ENCODE results near the gene GBX2.
A peak's percentile ranks its signal among the peaks of the same experiment; 100 is the strongest.

The GBX2 gene

DNA sequence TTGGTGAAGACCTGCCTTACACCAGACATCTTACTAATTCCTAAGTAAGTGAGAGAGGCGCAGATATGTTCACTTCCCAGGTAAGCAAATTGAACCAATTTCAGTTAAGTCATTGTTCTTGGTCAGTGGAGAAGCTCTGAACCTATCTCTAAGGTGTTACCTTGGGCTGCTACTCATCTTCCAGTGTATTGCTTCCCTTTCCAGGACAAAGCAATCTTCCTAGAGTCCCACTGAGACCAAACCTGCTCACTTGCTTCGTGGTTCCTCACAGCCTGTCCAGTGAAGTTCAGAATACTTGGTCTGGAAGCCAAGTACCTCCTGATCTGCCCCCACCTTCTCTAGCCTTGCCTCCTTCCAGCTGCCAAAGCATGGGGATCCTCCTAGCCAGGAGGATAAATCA, 22.5 kb upstream of the GBX2 start:
- TF ChIP-seq, protein P1, sequence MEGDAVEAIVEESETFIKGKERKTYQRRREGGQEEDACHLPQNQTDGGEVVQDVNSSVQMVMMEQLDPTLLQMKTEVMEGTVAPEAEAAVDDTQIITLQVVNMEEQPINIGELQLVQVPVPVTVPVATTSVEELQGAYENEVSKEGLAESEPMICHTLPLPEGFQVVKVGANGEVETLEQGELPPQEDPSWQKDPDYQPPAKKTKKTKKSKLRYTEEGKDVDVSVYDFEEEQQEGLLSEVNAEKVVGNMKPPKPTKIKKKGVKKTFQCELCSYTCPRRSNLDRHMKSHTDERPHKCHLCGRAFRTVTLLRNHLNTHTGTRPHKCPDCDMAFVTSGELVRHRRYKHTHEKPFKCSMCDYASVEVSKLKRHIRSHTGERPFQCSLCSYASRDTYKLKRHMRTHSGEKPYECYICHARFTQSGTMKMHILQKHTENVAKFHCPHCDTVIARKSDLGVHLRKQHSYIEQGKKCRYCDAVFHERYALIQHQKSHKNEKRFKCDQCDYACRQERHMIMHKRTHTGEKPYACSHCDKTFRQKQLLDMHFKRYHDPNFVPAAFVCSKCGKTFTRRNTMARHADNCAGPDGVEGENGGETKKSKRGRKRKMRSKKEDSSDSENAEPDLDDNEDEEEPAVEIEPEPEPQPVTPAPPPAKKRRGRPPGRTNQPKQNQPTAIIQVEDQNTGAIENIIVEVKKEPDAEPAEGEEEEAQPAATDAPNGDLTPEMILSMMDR (IDR thresholded peaks at IDR 0.05): no peak
- Histone ChIP-seq H3K4me3 (no peak overlapping the region), H3K27ac (no peak overlapping the region)
- no peak for DNase-seq (ENCODE audit: low spot score)

- Histone ChIP-seq H3K27ac (no peak overlapping the region), H3K4me3 (no peak overlapping the region)
- no peak for DNase-seq (ENCODE audit: low spot score)
- TF ChIP-seq, protein P1 (IDR thresholded peaks at IDR 0.05): no peak
Measured at GRCh38 chr2:236184701-236185100, 16.5 kb upstream of the GBX2 start.

- DNase-seq (ENCODE audit: low spot score): peak; percentile 19
- H3K27ac ChIP-seq: no peak overlapping the region
- H3K4me3 ChIP-seq: no peak overlapping the region
- TF ChIP-seq, protein P1 (IDR thresholded peaks at IDR 0.05): no peak
Measured at GRCh38 chr2:236180831-236181453, 12.8 kb upstream of the GBX2 start.

GRCh38 chr2:236180076-236180816, 12.1 kb upstream of the GBX2 start:
- no peak overlapping the region for H3K4me3 ChIP-seq
- DNase-seq (ENCODE audit: low spot score): no peak
- no peak overlapping the region for H3K27ac ChIP-seq
- TF ChIP-seq, protein P1 (IDR thresholded peaks at IDR 0.05): no peak

DNA sequence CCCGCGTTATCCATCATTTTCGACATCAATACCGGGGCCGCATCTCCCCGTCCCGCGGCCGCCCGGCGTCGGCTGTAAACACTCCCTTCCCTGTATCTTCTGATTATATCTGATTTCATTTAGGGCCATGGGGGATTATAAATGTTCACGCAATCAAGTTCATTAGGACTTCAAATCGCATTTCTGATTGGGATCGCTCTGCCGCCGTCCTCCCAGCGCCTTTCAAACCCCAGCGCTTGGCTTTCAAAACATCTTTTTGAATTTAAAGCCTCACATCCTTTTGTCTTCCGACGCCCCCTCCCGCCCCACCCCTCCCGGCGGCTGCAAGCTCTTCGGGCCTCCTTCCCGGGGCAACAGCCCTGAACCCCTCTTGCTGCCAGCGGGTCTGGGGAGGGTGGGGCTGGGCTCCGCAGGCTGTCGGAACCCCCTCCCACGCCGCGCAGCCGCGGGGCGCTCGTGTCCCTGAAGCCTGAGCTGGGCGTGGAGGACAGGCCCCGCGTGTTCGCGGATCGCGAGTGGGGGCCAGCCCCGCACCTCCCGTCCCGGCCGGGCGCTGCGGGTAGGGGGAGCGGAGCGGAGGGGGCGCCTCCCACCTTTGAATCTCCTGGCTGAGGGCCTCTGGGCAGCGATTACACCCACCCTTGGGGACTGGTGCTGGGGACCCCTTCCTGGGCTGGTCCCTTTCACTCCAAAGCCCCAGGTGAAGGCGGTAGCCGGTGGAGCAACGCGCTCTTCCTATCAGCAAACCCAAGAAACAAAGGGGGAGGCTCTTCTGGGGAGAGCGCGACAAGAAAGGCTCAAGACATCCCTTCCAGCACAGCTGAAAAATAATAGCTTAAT, 11.3 kb upstream of the GBX2 start:
- DNase-seq (ENCODE audit: low spot score): peak; percentile 40
- H3K4me3 ChIP-seq: peak overlapping the region; percentile 57
- no peak overlapping the region for H3K27ac ChIP-seq
- TF ChIP-seq, protein P1 (IDR thresholded peaks at IDR 0.05): no peak

DNA sequence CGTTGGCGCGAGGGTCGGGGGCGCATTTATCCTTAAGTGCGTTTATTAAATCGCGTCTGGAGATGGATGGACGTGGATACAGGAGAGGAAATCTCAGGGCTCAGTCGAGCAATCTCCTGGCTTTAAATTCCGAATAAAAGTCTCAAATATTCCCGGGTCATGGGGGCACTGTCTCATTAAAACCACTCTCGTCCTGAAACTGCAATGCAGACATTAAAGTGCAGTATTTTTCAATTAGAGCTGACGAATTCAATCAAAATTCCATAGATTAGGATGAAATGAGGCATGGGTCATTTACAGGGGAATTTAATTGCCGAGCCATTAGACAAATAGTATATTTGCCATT, 10.7 kb upstream of the GBX2 start:
- Histone ChIP-seq H3K4me3 (peak overlapping the region; percentile 57), H3K27ac (no peak overlapping the region)
- no peak for DNase-seq (ENCODE audit: low spot score)
- TF ChIP-seq, protein P1 (IDR thresholded peaks at IDR 0.05): no peak
